Measurements from ENCODE around the gene PI4K2A.

PI4K2A gene

DNA sequence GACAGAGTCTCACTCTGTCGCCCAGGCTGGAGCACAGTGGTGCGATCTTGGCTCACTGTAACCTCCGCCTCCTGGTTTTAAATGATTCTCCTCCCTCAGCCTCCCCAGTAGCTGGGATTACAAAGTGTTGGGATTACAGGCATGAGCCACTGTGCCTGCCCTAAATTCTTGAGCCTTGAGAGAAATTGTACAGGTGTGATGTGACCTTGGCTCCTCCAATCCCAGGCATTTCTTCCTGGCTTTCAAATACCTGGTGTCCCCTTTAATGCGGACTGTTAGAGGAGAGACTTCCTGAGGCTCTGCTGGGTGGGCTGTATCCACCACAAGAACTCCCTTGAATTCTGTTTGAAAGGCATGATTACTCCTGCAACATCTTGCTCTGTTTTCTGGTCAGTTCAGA, 22.2 kb upstream of the PI4K2A start:
- H3K4me3 ChIP-seq (ENCODE audit: low read length) = no peak overlapping the region
- DNase-seq (ENCODE audit: low read depth) = no peak
- TF ChIP-seq, protein P1, sequence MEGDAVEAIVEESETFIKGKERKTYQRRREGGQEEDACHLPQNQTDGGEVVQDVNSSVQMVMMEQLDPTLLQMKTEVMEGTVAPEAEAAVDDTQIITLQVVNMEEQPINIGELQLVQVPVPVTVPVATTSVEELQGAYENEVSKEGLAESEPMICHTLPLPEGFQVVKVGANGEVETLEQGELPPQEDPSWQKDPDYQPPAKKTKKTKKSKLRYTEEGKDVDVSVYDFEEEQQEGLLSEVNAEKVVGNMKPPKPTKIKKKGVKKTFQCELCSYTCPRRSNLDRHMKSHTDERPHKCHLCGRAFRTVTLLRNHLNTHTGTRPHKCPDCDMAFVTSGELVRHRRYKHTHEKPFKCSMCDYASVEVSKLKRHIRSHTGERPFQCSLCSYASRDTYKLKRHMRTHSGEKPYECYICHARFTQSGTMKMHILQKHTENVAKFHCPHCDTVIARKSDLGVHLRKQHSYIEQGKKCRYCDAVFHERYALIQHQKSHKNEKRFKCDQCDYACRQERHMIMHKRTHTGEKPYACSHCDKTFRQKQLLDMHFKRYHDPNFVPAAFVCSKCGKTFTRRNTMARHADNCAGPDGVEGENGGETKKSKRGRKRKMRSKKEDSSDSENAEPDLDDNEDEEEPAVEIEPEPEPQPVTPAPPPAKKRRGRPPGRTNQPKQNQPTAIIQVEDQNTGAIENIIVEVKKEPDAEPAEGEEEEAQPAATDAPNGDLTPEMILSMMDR (conservative IDR thresholded peaks at IDR 0.05; ENCODE audit: low read length) = no peak

DNA sequence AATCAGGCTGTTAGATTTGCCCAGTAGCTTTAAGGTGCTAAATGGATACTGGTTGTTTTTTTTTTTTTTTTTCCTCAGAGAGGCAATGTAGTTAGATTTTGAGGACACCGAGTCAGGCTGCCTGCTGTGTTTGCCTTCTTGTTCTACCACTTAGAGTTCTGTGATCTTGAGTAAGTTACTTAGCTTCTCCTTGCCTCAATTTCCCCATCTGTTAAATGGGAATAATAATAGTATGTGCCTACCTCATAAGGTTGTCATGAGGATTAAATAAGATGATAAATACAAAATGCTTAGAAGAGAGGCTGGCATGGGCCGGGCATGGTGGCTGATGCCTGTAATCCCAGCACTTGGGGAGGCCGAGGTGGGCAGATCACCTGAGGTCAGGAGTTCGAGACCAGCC, 21.7 kb upstream of the PI4K2A start:
- TF ChIP-seq, protein P1 (conservative IDR thresholded peaks at IDR 0.05; ENCODE audit: low read length) = no peak
- no peak for DNase-seq (ENCODE audit: low read depth)
- H3K4me3 ChIP-seq (ENCODE audit: low read length) = no peak overlapping the region

DNA sequence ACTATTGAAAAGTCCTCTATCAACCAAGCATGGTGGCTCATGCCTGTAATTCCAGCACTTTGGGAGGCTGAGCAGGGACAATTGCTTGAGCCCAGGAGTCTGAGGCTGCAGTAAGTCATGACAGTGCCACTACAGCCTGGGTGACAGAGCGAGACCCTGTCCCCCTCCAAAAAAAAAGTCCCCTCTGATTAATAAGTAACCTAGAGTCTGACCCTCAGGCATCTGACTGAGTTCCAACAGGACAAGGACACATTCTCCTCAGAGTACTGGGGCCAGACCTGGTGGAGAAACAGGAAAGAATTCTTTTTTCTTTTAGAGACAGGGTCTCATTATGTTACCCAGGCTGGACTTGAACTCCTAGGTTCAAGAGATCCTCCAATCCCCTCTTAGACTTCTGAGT, 17.2 kb upstream of the PI4K2A start:
- TF ChIP-seq, protein P1 (conservative IDR thresholded peaks at IDR 0.05; ENCODE audit: low read length) = no peak
- no peak overlapping the region for H3K4me3 ChIP-seq (ENCODE audit: low read length)
- DNase-seq (ENCODE audit: low read depth) = no peak

DNA sequence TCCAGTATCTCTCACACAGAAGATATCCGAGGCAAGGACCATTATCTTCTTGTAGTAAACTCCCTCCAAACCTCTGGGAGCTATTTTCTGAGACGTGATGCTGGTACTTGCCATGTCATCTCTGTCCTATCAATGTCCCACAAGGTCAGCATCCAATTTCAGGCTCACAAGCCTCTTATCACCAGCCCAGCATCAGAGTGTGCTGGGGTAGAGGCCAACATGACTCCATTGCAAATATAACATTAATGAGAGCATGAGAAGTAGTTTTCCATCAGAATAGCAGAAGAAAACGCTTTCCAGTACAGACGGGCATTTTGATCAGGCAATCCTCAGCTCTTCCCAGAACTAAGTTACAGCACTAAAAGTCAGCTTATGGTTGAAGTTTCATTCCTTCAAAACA, 12.7 kb upstream of the PI4K2A start:
- H3K4me3 ChIP-seq (ENCODE audit: low read length) = no peak overlapping the region
- no peak for DNase-seq (ENCODE audit: low read depth)
- TF ChIP-seq, protein P1 (conservative IDR thresholded peaks at IDR 0.05; ENCODE audit: low read length) = no peak

- DNase-seq (ENCODE audit: low read depth) = no peak
- TF ChIP-seq, protein P1 (conservative IDR thresholded peaks at IDR 0.05; ENCODE audit: low read length) = no peak
- H3K4me3 ChIP-seq (ENCODE audit: low read length) = no peak overlapping the region
These were observed 12.2 kb upstream of the PI4K2A start for GRCh38 chr10:97628228-97628627.

- H3K4me3 ChIP-seq (ENCODE audit: low read length) = no peak overlapping the region
- TF ChIP-seq, protein P1 (conservative IDR thresholded peaks at IDR 0.05; ENCODE audit: low read length) = no peak
- no peak for DNase-seq (ENCODE audit: low read depth)
These were observed 11.2 kb upstream of the PI4K2A start for GRCh38 chr10:97629289-97629688.

- H3K4me3 ChIP-seq (ENCODE audit: low read length) = no peak overlapping the region
- DNase-seq (ENCODE audit: low read depth) = no peak
- TF ChIP-seq, protein P1 (conservative IDR thresholded peaks at IDR 0.05; ENCODE audit: low read length) = no peak
These were observed 9.4 kb upstream of the PI4K2A start for GRCh38 chr10:97631098-97631497.
